HG02981 (cell line): ENCODE data around the gene CMKLR1.
A peak's percentile ranks its signal among the peaks of the same experiment; 100 is the strongest.

Experiments used
- ATAC-seq: cut with Tn5 transposase; IDR thresholded peaks from one replicate; pipeline ENCODE4 v1.9.1; 2021; ENCODE audit warnings: mild to moderate bottlenecking, moderate library complexity; ENCODE audit not compliant: unreplicated experiment

CMKLR1 gene

DNA sequence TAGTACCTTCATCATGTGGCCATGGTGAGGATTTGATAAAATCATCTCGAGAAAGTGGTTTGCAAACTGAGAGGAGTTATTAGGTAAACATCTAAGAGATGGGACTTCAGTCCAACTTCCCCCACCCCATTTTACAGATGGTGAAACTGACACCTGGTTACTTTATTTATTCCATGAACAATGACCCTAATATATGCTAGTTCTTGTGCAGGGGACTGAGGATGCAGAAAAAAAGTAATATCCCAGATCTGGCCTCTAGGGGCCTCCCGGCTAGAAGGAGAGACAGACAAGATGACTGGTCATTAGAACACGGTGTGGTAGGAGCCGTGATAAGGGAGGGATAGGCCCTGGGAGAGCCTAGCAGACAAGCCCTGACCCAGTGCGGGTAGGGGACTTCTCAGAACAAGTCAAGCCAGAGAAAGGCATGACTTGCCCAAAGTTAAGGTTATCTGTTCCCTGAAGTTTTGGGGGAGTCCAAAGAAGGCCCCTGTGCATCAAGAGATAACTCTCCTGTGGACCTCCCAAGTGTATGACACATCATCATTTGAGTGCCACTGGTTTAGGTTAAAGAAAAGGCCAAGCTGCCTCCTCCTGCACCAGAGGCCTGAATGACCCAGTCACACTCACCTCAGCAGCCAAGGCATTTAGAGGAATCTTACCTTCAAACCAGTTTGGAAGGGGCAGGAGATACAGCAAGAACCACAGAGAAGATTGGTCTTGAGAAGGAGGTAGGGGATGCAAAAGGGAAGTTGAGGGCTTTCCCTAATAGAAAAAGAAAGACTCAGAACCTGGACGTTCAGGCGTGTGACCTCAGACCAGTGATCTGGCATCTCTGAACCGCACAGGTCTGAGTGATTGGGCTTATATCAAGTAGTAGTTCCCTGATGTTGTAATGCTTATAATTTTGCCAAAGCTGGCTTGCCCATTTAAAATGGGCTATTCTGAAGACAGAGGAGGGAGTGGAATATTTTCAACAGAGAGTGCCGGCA lies 1.6 kb downstream of the CMKLR1 start:
- no peak for ATAC-seq

DNA sequence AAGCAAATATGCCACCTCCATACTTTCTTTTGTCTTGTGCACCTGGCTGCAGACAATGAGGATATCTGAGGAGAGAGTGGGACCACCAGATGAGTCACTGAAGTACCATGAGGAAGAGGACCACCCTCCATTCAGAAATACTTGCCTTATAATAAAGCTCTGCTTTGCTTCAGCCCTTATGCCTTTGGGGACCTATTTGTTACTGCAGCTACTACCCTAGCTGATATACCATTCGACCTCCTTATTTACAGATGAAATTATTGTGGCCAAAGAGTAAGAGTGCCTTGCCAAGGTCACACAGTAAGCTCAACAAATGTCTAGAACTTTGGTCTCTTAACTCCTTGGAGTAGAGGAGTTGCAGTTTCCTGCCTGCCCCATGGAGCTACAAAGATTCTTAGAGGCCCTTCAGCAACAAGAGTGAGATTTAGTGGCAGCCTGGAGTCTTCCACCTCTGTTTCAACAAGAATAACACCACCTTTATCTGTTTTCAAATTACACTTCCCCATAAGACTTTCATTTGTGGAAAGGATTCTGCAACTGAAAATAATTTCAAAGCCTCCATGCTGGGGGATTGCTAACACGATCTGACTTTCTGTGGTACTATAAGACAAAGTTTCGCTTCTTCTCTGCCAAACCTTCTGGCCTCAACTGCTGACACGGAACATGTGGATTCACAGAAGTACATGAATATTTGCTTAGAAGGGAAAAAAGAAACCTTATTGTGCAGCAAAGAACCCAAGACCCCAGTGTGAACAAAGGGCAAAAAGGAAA lies 3.6 kb downstream of the CMKLR1 start:
- ATAC-seq = peak; percentile 64

DNA sequence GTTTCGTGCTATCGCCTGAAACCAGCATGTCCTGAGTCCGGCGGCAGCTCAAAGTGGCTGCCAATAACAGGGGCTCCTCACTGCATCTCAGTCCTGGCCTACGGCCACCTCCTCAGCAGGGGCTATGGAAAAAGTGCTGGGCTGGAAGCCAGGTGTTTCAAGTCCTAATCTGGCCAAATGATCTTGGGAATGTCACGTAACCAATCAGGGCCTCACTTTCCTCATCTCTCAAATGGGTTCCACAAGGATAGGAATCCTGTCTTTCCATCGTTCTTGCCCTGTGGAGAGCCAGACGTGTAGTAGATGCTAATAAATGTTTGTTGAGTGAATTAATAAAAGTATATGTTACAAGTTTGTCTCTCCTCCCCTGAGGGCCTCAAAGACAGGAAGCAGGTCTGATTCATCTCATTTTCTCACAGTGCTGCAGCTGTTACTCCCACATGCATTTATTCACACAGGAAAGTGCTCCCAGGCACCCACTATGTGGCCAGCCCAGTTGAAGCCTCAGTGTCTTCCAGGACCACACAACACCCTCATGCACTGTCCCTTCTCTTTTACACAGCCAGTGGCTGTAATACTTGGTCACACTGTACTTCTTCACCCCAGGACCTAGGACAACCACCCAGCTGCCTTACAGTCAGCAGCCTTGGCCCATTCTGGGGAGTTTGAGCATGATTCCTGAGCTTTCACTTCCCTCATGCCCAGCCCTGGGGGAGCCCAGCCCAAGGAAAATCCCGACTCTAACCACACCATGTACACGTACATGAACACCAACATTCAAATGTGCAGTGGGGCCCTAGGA lies 5.0 kb downstream of the CMKLR1 start:
- ATAC-seq = no peak

DNA sequence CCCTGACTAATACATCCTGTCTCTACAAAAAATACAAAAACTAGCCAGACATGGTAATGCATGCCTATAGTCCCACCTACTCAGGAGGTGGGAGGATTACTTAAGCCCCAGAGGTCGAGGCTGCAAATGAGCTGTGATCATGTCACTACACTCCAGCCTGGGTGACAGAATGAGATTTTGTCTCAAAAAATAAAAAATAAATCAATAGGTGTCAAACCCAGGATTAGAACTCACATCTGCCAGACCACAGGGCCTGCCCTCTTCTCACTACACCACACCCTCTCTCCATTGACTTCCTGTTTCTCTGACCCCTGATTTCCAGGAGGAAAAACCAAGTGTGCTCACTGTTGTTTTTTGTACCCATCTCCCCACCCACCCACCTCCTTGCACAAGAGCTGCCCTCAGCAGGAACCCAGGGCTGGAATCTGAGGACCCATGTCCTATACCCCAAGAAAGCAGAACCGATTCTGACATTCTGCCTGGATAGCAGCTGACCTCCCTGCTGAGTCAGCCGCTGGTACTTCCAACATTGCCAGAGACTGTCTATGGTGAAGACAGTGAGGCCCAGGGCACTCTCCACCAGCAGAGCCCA lies 6.2 kb downstream of the CMKLR1 start:
- ATAC-seq = no peak

DNA sequence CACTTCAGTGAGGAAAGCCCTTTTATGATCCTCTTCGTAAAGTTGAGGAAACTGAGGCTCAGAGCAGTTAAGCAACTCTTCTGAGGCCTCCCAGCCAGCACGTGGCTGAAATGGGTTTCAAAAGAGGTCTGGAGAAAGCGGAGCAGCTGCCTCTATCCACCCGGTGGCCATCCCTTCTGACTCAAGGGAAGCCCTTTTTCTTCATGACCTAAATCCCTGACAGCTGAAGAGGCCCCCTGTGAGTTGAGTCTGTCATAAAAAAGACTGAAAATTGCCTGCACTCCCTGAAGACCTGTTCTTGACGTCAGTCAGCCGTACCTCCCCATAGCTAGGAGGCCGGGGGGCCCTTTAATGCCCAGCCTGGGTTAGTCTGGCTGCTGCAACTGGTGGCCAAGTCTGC lies 10.7 kb downstream of the CMKLR1 start:
- ATAC-seq = no peak

DNA sequence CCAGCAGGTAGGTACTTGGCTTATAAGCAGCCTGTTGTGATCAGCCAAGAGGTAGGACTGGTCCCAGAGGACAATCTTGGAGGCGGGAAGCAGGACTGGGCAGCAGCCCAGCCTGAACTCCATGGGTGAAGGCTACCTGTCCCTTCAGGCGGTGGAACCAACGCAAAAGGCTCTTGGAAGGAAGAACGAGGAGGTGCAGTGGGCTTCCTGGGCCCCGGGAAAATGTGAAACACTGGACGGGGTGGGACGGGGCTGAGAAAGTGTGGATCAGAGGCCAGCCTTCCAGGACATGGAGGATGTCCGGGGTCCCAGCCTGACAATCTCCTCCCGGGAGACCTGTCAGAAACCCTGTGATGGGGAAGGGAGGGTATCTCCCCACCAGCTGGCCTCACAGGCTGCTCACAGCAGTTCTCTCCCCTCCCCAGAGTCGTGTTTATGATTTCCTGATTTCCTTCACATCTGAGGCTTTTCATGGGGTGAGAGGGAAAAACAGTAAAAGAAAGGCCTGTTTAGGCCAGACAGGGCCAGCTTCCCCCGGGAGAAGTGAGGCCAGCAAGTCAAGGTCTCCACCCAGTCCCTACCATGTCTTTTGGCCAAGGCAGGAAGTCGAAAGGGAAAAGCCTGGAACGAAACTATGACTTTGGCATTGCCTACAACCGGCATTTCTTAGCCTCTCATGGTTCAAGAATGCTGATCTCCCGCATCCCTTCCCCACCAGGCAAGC lies 11.3 kb downstream of the CMKLR1 start:
- no peak for ATAC-seq

DNA sequence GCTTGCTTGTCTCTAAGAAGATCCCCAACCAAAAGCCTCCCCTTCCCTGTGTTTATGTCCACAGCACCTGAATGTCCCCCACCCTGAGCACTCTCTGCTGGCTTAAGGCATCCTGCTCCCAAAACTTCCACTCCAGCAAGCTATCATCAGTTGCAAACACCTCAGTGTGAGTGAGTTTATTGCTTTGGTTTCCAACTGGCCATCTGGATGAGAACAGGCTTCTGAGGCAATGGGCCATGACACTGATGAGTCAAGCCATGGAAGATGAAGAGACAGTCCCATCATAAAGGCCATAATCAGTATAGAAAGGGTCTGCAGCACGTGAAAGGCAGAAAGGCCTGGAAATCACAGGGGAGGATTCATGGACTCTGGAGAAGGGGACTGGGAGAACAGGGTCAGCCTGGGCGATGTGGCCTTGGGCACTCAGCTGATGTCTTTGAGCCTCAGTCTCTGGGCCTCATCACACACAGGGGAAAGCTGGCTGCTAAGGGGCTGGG lies 12.8 kb downstream of the CMKLR1 start:
- no peak for ATAC-seq

DNA sequence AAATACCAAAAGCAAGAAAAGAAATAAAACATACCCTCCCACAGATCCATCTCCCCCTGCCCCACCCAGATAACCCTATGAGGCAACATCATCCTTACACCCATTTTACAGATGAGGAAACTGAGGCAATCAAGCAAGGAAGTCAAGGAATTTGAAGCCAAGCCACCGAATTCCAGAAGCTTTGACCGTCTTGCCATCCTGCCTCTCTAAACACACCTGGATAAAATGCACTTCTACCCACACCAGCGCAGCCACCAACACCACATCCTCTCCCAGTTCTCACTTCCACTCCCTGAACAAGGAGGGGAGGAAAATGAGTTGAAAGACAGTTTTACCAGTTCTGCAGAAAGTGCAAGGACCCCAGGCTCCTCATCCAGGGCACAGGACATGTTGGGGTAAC lies 13.6 kb downstream of the CMKLR1 start:
- ATAC-seq = no peak

DNA sequence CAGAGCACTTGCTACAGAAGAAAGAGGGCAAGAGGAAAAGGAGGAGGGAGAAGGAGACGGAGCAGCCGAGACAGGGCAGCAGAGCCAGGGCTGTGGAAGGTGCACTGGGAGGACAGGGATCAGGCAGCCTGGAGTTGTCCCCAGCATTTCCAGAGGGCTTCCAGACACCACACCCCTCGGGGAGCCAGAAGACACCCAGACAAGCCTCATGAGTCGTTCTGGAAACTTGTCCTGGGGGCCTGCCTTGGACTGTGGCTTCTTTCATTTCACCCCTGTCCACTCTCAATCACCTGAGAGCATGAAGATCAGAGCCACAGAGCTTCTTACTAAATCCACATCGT lies 14.1 kb downstream of the CMKLR1 start:
- no peak for ATAC-seq

DNA sequence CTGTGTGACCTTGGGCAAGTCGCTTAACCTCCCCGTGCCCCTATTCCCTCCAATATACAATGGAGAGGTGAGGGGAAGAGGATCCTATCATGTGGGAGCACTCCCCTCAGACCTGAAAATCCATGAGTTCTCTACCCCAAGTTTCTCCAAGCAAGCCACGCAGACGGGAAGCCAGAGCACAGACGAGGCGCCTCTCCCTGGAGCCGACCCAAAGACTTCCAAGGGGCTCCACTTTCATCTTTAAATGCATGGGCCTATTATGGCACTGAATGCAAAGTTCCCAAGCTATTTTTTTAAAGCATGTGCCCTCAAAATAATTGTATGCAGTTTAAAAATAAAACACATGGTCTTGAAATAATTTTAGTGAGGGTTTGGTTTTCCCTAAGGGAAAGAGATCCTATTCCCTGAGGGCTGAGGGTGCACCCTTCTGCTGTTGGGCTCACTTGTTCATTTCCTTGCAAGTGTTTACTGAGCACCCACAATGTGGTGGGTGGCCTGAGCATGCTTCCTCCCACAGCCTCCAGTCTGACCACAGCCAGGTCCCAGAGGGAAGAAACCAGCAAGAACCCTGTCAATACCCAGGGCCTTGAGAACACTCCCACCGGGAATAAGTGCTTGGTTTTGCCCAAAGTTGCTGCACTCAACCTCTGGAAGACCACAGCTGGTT lies 14.6 kb downstream of the CMKLR1 start:
- no peak for ATAC-seq

DNA sequence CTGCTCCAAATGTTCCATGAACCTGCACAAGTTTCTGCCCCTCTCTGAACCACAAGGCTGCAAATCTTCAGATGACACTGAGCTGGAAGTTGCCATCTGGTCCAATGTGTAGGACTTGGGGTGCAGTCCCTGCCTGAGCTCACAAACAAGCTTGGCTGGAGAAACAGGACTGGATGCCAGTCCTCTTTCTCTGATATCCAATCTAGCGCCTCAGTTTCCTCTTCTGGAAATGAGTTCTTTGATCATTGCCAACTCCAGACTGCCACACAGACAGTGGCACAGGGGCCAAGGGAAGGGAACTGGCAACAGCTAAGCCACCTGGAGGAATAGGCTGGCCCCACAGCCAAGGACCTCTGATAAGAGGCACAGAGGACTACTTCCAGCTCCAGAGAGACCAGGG lies 15.5 kb downstream of the CMKLR1 start:
- no peak for ATAC-seq

DNA sequence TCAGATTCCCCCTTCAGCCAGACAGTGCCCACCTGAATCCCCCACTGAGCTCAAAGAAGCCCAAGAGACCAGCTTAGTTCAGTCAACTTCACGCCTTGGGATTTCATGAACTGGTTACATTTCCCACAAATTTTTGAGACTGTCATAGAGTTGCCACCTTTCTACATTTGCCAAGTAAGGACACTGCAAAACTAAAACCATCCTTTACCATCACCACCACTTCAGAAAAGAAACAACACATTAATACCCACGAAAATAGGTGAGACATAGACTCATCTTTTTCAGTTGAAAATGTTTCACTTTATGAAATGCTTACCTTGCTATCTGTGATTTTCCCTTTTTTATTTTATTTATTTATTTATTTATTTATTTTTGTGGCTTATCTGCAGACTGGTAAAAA lies 16.1 kb downstream of the CMKLR1 start:
- no peak for ATAC-seq

DNA sequence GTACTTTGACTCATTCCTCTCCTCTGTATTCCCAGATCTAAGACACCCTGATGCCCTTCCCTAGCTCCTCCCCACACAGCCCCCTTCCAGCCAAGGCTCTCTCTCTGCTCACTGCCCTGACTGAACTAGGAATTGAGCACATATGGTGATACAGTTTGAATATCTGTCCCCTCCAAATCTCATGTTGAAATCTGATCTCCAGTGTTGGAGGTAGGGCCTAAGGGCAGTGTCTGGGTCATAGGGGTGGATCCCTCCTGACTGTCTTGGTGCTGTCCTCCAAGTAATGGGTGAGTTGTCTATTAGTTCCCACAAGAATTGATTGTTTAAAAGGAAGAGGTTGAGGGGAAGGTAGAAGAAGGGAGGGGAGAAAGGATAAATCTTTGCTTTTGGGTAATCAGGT lies 17.4 kb downstream of the CMKLR1 start:
- ATAC-seq = no peak

DNA sequence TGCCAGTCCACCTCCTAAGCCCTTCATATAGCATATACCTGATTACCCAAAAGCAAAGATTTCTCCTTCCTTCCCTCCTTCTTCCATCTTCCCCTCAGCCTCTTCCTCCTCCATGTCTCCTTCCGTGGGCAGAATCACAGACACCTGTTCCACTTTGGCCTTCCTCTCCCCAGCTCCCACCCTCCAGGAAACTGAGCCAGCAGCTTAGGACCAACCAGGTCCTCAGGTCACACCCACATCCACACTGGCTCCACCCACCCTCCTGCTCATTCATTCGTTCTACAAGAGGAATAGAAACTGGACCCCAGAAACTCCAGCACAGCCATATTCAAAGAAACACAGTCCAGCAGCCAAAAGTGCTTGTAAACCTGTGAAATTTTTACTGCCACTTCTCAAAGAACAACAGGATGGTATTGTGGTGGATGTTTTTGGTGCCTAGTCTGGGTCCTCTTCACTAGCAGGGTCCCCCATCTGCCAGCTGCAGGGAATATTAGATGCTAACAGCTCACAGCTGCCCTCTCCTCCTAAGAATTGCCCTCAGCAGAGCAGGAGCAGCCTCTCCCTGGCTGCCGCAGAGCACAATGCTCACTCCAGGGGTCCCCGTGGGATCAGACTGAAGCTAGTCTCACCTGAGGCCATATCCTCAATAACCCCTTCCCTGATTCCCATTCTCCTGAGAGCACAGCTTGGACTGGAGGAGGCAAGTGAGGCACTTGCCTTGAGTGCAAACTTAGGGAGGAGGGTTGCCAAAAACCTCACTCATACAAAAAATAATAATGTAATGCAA lies 18.4 kb downstream of the CMKLR1 start:
- no peak for ATAC-seq

DNA sequence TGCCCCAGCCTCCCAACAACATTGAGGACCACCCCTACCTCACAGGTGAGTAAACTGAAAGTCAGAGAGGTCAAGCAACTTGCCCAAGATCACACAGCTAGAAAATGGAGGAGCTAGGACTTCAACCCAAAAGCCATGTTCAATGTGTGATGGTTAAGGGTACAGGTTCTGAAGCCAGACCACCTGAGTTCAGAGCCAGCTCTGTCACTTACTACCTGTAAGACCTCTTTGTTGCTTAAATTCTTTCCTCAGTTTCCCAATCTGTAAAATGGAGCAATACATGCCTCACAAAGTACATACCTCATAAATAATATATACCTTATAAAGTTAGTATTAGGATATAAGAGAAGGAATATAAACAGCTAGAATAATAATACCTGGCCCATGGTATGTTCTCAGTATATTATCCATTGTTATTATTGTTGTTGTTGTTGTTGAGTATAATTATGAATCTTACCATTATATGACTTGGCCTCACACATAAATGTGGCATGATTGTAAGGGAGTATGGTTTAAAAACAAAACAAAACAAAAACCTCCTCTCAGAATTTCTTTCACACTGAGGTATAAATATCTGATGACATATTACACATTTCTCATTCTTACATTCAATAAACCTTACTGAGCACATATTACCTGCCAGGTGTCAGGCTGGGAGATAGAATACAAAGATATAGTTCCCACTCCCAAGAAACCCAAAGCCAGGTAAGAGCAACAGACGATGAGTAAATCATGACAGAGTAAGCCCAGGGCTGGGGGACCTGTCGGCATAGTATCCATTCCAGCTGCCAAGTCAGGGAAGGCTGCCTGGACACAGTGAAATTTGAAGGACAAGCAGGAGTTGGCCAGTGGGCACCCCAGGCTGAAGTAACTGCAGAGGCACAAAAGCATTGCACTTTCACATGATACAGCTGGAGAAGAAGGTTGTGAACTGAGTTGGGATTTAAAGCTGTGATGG lies 19.6 kb downstream of the CMKLR1 start:
- no peak for ATAC-seq

DNA sequence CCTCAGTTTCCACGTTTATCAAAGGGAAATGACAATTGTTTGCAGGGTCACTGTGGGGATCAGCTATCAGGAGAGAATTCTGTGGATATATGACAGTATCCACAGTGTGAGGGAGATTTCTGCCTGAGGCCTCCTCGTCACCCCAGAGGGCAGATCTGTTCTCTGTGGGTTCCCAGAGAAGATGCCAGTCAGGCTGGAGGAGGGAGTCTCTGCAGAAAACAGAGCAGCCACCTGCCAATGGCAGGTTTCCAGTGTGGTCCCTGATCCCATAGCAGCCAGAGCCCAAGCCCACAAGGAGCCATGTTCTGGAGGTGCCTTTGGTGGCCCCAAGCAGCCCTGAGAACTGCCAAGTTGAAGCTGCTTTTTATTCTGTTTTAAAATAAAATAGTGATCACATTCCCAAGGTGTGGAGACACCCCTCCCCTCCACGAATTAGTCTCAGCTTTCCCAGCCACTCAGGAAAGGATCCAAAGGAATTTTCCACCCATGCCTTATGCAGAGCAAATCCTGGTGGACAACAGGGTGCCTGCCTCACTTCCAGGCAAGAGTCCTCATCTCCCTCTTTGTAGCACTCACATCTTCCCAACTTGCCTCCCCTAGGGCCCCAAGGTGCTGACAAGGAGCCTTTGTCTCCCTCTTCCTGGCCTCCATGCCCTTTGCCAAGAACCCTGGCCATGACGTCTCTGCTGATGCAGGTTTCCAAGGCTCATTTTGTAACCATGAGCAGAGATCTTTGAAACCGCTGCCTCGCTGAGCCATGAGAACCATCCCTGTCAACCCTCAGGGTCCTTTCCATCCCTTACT lies 20.4 kb downstream of the CMKLR1 start:
- no peak for ATAC-seq
